ENCODE data around the gene NOL6.
A peak's percentile ranks its signal among the peaks of the same experiment; 100 is the strongest.
"Not testable (repeated sequence)": the region's sequence is repeated elsewhere in the genome, so short reads cannot be mapped to it uniquely, and the experiment has no call there.

Gene NOL6

DNA sequence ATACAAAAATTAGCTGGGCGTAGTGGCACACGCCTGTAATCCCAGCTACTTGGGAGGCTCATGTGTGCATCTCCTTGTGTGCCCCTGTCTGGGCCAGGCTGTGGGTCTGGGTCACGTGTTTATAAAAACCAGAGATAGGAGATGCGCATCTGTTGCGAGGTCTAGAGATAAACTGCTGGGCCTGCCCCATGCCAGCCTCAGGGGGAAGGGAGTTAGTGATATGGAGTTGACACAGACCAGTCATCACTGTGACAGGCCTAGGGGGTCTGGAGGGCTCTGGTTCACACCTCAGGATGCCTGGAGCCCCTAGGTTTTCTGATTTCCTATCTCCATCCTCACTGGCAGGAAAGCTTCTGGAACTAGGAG is 19.1 kb downstream of the NOL6 start:
- H3K27ac ChIP-seq (ENCODE audit: insufficient read depth, low read depth, low read length, poor library complexity, severe bottlenecking); H3K36me3 ChIP-seq (ENCODE audit: control insufficient read depth, insufficient read depth, low read length); H3K4me3 ChIP-seq (ENCODE audit: insufficient read depth, low read depth, low read length); H3K9me3 ChIP-seq (ENCODE audit: control insufficient read depth, low read length); H3K27me3 ChIP-seq (ENCODE audit: control insufficient read depth, insufficient read depth, low read length, poor library complexity, severe bottlenecking); H3K4me1 ChIP-seq (ENCODE audit: control insufficient read depth, insufficient read depth, low read length): not testable (repeated sequence)
- 88 to 91% methylated on average over 5 of the region's 5 CpGs for WGBS, 2 experiments

- no peaks in the 10 kb centered on the region for H3K9me3 ChIP-seq (ENCODE audit: control insufficient read depth, low read length)
- H3K27ac ChIP-seq (ENCODE audit: insufficient read depth, low read depth, low read length, poor library complexity, severe bottlenecking): no peak overlapping the region
- 89 to 91% methylated on average over 11 of the region's 11 CpGs for WGBS, 2 experiments
- peaks cover 4% of the 10 kb centered on the region for H3K4me1 ChIP-seq (ENCODE audit: control insufficient read depth, insufficient read depth, low read length)
- H3K36me3 ChIP-seq (ENCODE audit: control insufficient read depth, insufficient read depth, low read length): no peaks in the 10 kb centered on the region
- H3K27me3 ChIP-seq (ENCODE audit: control insufficient read depth, insufficient read depth, low read length, poor library complexity, severe bottlenecking): no peaks in the 10 kb centered on the region
- no peak overlapping the region for H3K4me3 ChIP-seq (ENCODE audit: insufficient read depth, low read depth, low read length)
Observed at GRCh38 chr9:33453999-33454660, 19.6 kb downstream of the NOL6 start.

DNA sequence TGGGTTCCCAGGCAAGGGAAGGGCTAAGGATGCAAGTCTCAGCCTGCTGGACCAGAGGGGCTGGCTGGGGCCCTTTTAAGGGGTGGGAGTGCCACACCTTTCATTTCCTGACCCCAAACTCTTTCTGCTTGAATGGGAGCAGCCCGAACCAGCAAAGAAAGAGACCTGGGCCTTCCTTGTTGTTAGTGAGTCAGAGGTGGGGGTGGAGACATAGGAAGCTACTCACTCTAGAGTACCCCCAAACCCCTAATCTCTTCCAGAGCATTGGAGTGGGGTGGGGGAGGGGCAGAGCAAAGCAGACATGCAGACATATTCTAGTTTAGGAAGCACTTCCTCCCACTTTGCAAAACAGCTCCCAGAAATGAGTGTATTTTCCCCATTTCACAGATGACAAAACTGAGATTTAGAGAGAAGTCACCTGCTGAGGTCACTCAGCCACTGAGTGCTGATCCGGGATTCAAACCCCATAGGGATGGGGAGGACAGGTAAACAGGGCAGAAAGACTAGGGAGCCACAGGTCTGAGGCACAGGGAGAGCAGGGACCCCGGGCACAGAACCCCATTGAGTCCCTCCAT is 20.4 kb downstream of the NOL6 start:
- H3K36me3 ChIP-seq (ENCODE audit: control insufficient read depth, insufficient read depth, low read length): no peaks in the 10 kb centered on the region
- H3K27ac ChIP-seq (ENCODE audit: insufficient read depth, low read depth, low read length, poor library complexity, severe bottlenecking): no peak overlapping the region
- peaks cover 7% of the 10 kb centered on the region for H3K27me3 ChIP-seq (ENCODE audit: control insufficient read depth, insufficient read depth, low read length, poor library complexity, severe bottlenecking)
- H3K9me3 ChIP-seq (ENCODE audit: control insufficient read depth, low read length): no peaks in the 10 kb centered on the region
- 95 to 96% methylated on average over 2 to 3 of the region's 3 CpGs for WGBS, 2 experiments
- H3K4me3 ChIP-seq (ENCODE audit: insufficient read depth, low read depth, low read length): no peak overlapping the region
- H3K4me1 ChIP-seq (ENCODE audit: control insufficient read depth, insufficient read depth, low read length): peaks cover 4% of the 10 kb centered on the region

DNA sequence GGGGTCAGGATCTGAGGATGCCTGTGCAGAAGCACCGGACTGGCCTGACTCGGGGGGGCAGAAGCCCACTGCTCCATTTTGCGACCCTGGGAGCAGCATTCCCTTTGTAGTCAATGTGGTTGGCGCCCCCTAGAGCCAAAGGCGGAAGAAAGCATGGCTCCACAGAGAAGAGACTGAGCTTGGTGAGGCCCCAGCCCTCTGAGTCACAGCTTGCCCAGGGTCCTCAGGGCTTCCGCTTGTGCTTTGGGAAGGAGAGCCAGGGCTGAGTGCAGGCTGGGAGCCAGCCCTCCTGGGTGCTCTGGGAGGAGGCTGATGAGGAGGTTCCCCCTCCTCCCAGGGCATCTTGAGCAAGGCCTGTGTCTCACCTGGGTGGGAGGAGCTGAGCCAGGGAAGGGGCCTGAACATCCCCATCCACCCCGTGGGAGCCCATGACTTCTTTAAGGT is 20.9 kb downstream of the NOL6 start:
- Histone ChIP-seq H3K9me3 (ENCODE audit: control insufficient read depth, low read length) (no peaks in the 10 kb centered on the region), H3K4me1 (ENCODE audit: control insufficient read depth, insufficient read depth, low read length) (peaks cover 6% of the 10 kb centered on the region), H3K27me3 (ENCODE audit: control insufficient read depth, insufficient read depth, low read length, poor library complexity, severe bottlenecking) (peaks cover 12% of the 10 kb centered on the region), H3K27ac (ENCODE audit: insufficient read depth, low read depth, low read length, poor library complexity, severe bottlenecking) (no peak overlapping the region), H3K36me3 (ENCODE audit: control insufficient read depth, insufficient read depth, low read length) (no peaks in the 10 kb centered on the region), H3K4me3 (ENCODE audit: insufficient read depth, low read depth, low read length) (no peak overlapping the region)
- WGBS, 2 experiments: 18 to 25% methylated on average over 7 of the region's 7 CpGs

GRCh38 chr9:33450621-33451146 is 23.0 kb downstream of the NOL6 start:
- no peak overlapping the region for H3K27ac ChIP-seq (ENCODE audit: insufficient read depth, low read depth, low read length, poor library complexity, severe bottlenecking)
- H3K4me1 ChIP-seq (ENCODE audit: control insufficient read depth, insufficient read depth, low read length): peaks cover 15% of the 10 kb centered on the region
- peaks cover 32% of the 10 kb centered on the region for H3K27me3 ChIP-seq (ENCODE audit: control insufficient read depth, insufficient read depth, low read length, poor library complexity, severe bottlenecking)
- H3K4me3 ChIP-seq (ENCODE audit: insufficient read depth, low read depth, low read length): no peak overlapping the region
- 89% methylated on average over 4 of the region's 4 CpGs for WGBS, 2 experiments
- no peaks in the 10 kb centered on the region for H3K36me3 ChIP-seq (ENCODE audit: control insufficient read depth, insufficient read depth, low read length)
- H3K9me3 ChIP-seq (ENCODE audit: control insufficient read depth, low read length): no peaks in the 10 kb centered on the region

DNA sequence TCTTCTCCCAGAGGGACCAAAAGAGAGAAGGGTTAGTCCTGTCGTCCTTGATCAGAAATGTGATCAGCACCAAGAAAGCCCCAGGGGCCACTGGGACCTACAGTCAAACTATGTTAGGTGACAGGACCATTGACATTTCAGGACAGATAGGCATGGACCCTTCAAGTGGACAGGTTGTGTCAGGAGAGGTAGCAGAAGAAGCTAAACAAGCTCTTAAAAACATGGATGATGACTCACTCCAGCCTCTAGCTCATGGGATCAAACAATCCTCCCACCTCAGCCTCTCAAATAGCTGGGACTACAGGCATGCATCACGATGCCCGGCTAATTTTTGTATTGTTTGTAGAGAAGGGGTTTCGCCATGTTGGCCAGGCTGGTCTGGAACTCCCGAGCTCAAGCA is 24.0 kb downstream of the NOL6 start:
- peaks cover 32% of the 10 kb centered on the region for H3K27me3 ChIP-seq (ENCODE audit: control insufficient read depth, insufficient read depth, low read length, poor library complexity, severe bottlenecking)
- no peak overlapping the region for H3K27ac ChIP-seq (ENCODE audit: insufficient read depth, low read depth, low read length, poor library complexity, severe bottlenecking)
- H3K9me3 ChIP-seq (ENCODE audit: control insufficient read depth, low read length): no peaks in the 10 kb centered on the region
- no peaks in the 10 kb centered on the region for H3K36me3 ChIP-seq (ENCODE audit: control insufficient read depth, insufficient read depth, low read length)
- H3K4me1 ChIP-seq (ENCODE audit: control insufficient read depth, insufficient read depth, low read length): peaks cover 22% of the 10 kb centered on the region
- WGBS, 2 experiments: 92 to 93% methylated on average over 5 of the region's 5 CpGs
- no peak overlapping the region for H3K4me3 ChIP-seq (ENCODE audit: insufficient read depth, low read depth, low read length)

GRCh38 chr9:33447799-33448553 is 25.7 kb downstream of the NOL6 start:
- Histone ChIP-seq H3K27ac (ENCODE audit: insufficient read depth, low read depth, low read length, poor library complexity, severe bottlenecking) (no peak overlapping the region), H3K4me1 (ENCODE audit: control insufficient read depth, insufficient read depth, low read length) (peaks cover 19% of the 10 kb centered on the region), H3K36me3 (ENCODE audit: control insufficient read depth, insufficient read depth, low read length) (no peaks in the 10 kb centered on the region), H3K9me3 (ENCODE audit: control insufficient read depth, low read length) (no peaks in the 10 kb centered on the region), H3K4me3 (ENCODE audit: insufficient read depth, low read depth, low read length) (peak overlapping the region; percentile 24), H3K27me3 (ENCODE audit: control insufficient read depth, insufficient read depth, low read length, poor library complexity, severe bottlenecking) (peaks cover 32% of the 10 kb centered on the region)
- WGBS, 2 experiments: 48 to 51% methylated on average over 20 of the region's 20 CpGs

DNA sequence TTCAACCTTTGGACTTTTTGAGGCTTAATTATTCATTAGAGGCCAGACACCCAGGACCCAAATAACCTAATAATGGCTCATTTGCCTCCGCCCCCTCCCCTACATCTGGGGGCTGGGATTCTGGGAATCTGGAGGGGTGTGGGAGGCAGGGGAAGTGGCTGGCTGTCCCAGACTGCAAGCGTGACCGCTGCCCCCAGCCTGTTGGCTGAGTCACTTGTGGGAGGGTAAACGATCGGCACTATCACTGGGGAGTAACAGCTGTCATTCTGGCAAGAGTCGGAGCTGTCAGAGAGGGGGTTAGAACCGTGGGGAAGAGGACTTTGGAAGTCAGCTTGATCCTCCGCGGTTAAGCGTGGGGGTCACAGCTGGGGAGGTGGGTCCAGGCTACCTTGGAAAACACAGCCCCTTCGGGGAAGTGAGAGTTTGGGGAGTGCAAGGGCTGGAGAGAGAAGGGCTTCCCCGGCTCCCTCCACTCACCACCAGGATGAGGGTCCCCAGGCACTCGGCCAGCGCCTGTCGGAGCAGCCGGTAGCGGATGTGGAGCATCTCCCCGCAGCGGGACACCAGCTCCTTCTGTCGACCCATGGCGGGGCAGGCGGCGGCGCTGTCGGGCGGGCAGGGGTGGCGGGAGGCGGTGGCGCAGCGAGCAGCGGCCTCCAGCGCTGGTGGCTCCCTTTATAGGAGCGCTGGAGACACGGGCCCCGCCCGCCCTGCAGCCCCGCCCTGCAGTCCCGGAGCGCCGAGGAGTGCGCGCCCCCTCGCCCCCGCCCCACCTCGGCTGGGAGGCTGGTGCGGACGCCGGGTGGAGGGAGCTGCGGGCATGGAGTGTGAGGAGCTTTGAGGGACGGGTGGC is 26.6 kb downstream of the NOL6 start, which contains the start of gene AQP3:
Gene AQP3, minus strand, starts transcription at position 648 of the 853 bp plus-strand sequence. Its CDS starts 63 bp downstream, at position 585.
- no peak within 1 kb of the TSS for H3K27ac ChIP-seq (ENCODE audit: insufficient read depth, low read depth, low read length, poor library complexity, severe bottlenecking)
- H3K27me3 ChIP-seq (ENCODE audit: control insufficient read depth, insufficient read depth, low read length, poor library complexity, severe bottlenecking): peaks cover 32% of the 10 kb centered on the region
- H3K36me3 ChIP-seq (ENCODE audit: control insufficient read depth, insufficient read depth, low read length): no peaks in the 10 kb centered on the region
- WGBS, 2 experiments: 3 to 4% methylated on average over 49 to 50 of the region's 50 CpGs
- H3K9me3 ChIP-seq (ENCODE audit: control insufficient read depth, low read length): no peaks in the 10 kb centered on the region
- H3K4me3 ChIP-seq (ENCODE audit: insufficient read depth, low read depth, low read length): peak within 1 kb of the TSS; percentile 24
- peaks cover 17% of the 10 kb centered on the region for H3K4me1 ChIP-seq (ENCODE audit: control insufficient read depth, insufficient read depth, low read length)

- H3K27ac ChIP-seq (ENCODE audit: insufficient read depth, low read depth, low read length, poor library complexity, severe bottlenecking): no peak overlapping the region
- H3K36me3 ChIP-seq (ENCODE audit: control insufficient read depth, insufficient read depth, low read length): no peaks in the 10 kb centered on the region
- peaks cover 17% of the 10 kb centered on the region for H3K4me1 ChIP-seq (ENCODE audit: control insufficient read depth, insufficient read depth, low read length)
- H3K9me3 ChIP-seq (ENCODE audit: control insufficient read depth, low read length): no peaks in the 10 kb centered on the region
- 65 to 69% methylated on average over 12 of the region's 12 CpGs for WGBS, 2 experiments
- no peak overlapping the region for H3K4me3 ChIP-seq (ENCODE audit: insufficient read depth, low read depth, low read length)
- H3K27me3 ChIP-seq (ENCODE audit: control insufficient read depth, insufficient read depth, low read length, poor library complexity, severe bottlenecking): peaks cover 32% of the 10 kb centered on the region
Observed at GRCh38 chr9:33446240-33446945, 27.3 kb downstream of the NOL6 start.

Measured in ectodermal cell (in vitro differentiated cells).